Stimulated activated CD4-positive, alpha-beta T cell treated with anti-CD3 and anti-CD28 coated beads, Interleukin-15, amount 100 ng/mL, for 1 hour (primary cell): Measurements from ENCODE around the gene NT5C1A.

Experiments
- DNase-seq, 2 donors: peaks; one replicate each; pipeline ENCODE4 v3.0.0-alpha.2; 2020; ENCODE audit warnings: low read depth in 1 of 2, low spot score in 1 of 2

The NT5C1A gene

DNA sequence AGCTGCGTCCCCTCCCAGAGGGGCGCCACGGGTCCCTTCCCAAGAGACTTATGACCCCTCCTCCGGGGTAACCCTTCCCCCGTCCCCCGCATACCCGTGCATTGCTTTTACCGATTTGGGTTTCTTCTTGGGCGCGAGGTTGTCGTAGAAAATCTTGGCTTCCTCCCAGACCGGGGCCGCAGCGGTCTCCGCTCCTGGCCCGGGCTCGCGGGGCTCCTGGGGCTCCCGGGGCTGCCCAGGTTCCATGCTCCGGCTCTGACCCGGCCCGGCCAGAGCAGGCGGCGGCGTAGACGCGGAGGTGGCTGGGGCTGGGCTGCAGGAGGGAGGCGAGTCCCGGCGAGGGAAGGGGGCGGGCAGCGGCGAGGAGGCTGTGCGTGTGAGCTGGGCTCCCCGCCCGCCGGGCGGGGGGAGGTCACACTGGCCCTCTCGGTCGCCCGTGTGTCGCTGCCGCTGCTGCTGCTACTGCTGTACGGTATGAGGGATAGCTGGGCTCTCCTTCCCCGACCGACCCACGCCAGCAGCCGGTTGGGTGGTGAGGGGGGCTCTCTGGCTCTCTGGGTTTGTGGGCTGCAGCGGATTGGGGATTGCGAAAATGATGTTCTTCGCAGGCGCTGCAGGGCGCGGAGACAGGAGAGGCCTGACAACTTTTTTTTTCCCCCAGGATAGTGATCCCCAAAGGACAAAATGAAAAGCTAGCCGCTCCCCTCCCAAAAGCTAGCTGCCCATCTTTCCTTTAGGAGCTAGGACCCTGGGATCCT lies at the start of gene NT5C1A:
TSS of gene NT5C1A (minus strand) at position 315 of the 758 bp plus-strand sequence. CDS start at position 246, 69 bp downstream.
- DNase-seq, result peak in 1 of 2 donors; percentile 28

DNA sequence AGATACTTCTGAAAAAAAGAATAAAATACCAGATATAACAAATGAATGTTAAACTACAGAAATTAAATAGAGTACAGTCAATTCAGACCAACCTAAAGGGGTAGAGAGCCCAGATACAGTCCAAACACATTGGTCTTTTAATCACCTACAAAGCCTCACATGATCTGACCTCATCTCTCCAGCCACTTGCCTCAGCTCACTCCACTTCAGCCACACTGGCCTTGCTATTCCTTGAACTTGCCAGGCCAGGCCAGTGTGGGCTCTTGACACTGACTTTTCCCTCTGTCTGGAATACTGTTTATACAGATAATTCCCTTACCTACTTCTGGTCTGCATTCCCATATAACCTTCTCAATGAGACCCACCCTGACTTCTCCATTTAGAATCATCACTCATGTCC lies 49.8 kb upstream of the NT5C1A start:
- DNase-seq, result no peak

DNA sequence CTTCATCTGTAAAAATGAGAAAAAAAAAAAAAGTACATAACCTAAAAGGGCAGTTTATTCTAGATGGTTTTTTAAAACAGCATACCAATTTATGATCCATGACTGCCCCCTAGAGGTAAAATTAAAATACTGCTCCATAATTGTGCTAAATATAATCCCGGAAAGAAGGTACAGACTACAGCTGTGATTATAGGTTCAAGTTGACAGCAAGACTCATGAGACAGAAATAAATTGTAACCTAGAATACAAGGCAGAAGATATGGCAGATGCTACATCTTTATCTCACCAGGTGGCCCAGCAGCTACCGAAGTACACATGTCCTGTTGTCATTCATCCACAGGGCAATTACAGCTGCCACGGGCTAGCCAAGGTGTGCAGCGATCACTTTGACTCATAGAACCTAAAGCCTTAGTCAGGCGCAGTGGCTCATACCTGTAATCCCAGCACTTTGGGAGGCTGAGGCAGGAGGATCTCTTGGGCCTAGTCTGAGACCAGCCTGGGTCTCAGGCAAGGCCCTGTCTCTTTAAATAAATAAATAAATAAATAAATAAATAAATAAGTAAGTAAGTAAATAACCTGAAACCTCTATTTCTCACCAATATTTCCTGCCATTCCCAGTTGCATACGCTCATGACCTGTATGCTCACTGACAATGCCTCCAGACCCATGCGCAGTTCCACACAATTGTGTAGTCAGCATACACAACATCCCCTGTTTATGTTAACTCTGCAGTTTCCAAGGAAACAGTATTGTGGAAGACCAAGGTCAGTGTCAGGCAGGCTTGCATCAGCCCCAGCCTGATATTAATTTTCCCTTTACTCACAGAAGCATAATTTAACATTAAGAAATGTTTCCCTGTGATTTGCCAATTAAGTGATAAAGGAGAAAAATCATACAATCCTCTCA lies 48.4 kb upstream of the NT5C1A start:
- no peak for DNase-seq

DNA sequence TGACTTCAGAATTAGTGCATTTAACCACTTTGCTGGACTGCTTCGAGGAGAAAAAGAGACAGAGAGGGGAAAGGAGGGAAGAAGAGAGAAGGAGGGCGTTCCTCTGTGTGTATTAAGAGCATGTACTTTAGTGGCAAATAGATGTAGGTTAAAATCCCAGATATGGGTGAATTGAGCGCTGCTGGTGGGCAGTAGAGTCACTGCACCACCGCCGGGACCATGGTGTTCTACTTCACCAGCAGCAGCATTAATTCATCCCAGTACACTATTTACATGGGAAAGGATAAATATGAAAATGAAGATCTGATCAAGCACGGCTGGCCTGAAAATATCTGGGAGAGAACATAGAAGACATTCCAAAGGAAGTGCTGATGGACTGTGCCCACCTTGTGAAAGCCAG lies 45.9 kb upstream of the NT5C1A start:
- no peak for DNase-seq

DNA sequence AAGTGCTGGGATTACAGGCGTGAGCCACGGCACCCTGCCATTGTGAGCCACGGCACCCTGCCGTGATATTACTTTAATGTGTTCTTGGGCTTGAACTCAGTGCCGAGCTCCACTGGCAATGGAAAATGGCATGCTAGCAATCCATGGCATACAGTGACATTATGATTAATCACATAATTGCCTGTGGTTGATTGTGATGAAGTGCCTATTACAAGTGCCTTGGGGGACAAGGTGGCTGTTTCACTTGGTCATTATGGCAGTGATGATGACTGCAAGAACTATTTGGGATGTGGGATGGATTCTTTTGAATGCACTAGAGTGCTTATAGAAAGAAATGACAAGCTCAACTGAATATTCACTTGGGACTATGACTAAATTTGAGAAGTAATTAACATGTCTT lies 41.6 kb upstream of the NT5C1A start:
- DNase-seq, result no peak

DNA sequence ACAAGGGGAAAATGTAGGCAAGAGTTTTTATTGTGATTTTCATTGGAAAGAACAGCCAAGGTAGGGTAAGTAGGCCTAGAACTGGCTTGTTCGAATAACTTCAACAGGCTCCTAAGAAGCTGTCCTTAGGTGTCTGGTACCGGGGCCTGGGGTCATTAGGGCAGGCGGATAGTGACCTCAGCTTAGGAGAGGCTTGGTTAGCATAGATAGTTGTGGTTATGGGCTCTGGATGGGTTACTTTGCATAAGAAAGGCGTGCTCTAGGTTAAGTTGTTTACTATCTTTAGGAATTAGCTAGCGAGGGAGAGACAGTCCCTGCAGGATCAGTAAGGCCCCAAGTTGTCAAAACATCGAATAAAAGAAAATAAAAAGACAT lies 40.0 kb upstream of the NT5C1A start:
- no peak for DNase-seq

DNA sequence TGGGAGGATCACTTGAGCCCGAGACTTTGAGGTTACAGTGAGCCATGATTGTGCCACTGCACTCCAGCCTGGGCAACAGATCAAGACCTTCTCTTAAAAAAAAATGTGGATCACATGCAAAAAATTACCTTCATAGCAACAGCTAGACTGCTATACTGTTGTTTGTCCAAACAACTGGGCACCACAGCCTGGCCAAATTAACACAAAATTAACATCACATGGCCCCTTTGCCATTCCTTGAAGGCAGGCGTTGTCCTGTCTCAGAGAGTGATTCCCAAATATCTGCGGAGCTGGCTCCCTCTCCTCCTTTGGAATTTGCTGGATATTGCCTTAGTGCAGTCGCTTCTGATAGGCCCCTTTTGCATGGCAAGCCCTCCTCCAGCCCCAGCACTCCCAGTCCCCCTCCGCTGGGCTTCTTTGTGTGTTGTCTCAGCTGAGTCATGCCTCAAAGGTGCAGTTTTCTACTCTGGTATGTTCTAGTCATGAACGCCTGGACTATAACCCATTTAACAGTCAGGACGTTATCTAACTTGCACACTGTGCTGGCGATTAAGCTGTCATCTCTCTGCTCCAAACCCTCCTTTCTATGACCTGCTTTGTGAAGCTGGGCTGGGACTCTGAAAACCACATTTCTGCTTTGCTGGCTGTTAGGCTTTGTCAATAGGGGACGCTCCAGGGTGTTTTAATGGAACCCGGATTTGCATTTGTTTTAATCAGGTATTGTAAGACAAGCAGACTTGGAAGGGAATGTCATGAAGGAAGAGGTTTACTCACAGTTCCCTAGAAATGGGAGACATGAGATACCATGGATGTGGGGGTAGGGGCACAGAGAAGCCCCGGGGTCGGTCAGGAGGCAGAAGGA lies 39.4 kb upstream of the NT5C1A start:
- DNase-seq, result no peak

DNA sequence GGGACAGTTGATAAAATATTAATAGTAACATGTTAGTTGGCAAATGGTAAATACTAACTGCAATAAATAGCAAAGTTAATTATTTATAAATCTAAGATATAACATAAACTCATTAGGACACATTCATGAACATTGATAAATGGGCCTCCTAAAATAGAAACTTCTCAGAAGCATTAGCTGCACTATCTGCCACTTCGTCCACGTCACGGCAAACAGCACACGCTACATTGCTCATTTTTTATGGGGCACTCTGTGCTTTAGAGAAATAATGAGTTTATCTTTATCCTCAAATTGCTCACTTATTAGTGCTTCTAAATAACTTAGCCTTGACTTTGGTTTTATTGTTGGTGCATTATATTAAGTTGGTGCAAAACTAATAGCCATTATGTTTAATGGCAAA lies 35.6 kb upstream of the NT5C1A start:
- DNase-seq, result no peak

DNA sequence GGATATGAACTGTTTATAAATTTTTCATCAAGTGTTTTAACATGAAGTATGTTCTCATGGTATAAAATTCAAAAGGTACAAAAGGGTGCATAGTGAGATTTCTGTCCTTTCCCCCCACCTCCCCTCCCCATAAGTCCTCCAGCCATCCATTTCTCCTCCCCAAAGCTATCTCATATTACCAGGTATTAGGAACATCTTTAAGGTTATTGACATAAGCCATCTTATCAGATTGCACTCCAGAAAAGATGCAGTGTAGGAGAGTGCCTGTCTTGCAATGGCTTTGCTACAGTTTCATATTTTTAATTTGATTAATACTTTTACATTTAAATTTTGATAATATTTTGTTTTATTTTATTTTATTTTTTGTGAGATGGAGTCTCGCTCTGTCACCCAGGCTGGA lies 32.9 kb upstream of the NT5C1A start:
- no peak for DNase-seq

DNA sequence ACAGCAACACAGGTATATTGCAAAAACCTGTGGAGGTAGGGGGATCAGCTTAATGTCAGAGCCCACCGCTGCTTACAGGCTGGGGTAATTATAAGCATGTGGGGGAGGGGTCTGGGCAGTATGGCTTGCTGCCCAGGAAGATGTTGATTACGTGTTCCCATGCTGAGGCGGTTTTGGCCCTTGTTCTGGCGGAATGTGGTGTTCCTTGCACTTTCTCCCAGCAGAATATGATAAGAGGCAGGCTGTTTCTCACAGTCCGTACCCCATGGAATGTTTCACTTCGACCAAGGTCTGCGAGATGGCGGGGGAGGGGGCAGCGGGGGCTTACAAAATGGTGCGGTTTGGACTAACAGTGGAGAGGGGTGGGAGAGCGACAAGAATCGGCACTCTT lies 29.1 kb upstream of the NT5C1A start:
- no peak for DNase-seq

DNA sequence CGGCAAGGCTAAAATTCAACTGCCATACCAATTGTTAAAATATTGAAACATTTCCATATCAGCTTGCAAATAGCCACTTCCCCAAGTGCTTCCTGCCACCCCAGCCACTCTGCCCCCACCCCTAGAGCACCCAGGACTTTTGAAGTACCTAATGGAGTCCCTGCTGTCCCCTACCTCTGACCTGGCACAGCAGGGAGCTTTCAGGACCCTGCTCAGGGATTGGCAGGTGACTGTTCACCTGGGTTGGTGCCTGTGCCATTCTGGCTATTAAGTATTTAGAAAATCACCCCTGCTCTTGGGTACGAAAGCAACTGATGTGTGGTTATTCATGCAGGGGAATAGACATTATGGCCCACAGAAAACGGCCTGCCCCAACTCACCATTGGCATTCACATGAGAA lies 28.4 kb upstream of the NT5C1A start:
- no peak for DNase-seq

DNA sequence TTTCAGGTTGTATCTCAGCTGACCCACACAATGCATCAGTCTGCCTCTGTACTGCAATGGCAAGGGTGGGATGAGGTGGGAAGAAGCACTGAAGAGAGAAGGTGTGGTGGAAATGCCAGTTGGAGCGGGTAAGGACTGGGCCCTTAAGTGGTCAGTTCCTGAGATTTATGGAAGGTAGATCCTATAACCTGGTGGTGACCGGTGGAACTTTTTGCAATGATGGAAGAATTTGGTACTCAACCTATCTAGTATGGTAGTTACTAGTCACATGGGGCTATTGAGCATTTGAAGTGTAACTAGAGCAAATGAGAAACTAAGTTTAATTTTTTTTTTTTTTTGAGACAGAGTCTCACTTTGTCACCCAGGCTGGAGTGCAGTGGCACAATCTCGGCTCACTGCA lies 27.5 kb upstream of the NT5C1A start:
- DNase-seq, result no peak

DNA sequence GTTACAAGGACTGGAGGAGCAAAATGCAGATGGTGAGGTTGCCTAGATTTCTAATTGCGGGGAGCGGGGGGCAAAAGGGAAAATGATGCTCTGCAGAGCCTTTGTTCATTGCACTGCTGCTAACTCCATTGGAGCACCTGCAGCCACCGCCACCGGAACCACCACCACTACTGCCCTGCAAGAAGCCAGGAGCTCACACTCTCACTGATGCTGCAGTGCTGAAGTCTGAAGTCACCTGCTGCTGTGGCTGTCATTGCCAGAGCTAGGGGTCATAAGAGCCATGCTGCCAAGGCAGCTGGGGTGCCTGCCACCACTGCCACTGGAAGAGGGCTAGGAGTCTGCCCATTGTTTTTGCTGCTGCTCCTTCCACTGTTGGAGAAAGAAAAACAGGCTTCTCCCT lies 26.7 kb upstream of the NT5C1A start:
- no peak for DNase-seq

DNA sequence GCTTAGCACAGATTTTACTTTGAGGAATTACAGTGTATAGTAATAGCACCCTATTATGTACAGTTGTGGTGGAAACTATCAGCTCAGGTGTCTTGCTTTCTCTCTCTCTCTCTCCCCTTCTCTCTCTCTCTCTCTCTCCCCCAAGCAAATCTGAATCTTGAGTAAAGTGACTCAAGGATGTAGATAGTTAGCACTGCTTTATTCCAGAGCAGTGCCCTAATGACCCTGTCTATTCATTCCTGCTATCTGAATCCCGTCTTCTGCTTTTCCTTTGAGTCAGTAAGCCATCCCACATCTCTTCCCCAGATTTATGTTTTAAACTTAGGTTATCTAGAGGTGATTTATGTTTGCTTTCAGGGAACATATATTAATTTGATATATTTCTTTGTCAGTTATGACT lies 24.5 kb upstream of the NT5C1A start:
- DNase-seq, result no peak

DNA sequence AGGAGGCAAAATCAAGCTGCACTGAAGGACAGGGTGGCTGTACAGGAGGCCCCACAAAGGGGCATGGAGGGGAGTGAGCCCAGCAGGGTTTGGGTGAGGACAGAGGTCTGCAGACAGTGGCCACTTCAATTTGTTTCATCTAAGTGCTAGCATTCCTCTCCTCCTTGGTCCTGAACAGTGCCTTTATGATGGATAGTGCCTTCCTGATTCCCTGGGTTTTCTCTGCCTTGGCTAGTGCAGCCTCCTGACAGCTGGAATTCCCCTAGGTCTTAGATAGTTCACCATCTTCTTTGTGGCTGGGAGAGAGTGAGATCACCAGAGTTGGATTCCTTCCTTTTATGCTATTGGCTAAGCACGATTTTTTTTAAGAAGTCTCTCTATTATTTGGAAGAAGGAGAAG lies 23.1 kb upstream of the NT5C1A start:
- no peak for DNase-seq

DNA sequence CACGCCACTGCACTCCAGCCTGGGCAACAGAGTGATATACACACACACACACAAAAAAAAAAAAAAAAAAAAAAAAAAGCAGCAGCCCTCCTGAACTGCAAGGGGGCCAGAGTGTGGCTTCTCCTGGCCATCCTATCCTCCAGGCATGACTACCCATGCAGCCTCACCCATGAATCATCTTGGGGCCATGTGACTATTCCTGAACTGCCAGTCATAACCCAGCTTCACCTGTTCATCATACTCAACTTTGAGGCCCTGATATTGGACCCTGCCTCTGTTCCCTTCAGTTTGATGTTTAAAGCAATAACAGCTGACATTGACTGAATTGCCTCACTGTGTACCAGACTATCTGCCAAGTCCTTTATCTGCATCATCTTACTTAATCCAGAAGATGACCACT lies 22.1 kb upstream of the NT5C1A start:
- no peak for DNase-seq

DNA sequence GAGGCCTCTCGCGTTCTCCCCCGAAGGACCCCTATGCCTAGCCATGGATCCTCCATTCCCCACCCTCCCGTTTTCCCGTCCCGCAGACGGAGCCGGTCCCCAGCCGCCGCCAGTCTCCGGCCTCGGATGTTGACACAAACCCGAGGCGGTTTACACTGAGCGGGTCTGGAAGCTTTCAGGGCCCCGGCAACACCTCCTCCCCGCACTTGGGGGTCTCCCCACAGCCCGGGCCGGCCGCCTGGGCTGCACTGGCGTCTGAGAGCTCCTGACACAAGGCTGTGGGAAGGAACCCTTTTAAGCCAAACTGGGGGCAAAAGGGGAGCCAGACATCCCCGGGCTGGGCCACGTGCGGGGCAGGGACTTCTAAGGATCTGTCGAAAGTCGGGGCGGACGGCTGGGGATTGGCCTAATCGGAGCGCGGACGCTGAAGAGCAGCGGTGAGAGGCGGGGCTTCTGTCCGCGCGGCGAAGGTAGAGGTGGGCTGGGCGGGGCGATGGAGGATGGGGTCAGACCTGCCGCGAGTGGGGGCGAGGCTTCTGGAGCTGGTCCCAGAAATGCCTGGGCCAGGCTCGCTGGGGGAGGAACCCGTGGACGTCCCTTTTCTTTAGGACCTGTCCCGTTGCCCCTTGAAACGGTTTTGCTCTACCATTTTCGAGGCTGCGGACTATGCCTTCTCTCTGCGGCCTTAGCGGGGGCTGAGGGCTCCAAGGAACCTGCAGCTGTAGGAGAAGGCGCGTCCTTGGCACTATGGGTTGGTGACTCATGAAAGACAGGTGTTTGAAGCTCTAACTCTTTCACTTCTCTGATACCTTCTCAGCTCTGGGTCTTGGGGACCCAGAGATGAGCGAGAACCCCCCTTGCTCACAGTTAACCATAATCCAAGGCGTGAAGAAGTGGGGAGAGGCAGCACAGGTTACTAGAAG lies 20.5 kb upstream of the NT5C1A start:
- no peak for DNase-seq

DNA sequence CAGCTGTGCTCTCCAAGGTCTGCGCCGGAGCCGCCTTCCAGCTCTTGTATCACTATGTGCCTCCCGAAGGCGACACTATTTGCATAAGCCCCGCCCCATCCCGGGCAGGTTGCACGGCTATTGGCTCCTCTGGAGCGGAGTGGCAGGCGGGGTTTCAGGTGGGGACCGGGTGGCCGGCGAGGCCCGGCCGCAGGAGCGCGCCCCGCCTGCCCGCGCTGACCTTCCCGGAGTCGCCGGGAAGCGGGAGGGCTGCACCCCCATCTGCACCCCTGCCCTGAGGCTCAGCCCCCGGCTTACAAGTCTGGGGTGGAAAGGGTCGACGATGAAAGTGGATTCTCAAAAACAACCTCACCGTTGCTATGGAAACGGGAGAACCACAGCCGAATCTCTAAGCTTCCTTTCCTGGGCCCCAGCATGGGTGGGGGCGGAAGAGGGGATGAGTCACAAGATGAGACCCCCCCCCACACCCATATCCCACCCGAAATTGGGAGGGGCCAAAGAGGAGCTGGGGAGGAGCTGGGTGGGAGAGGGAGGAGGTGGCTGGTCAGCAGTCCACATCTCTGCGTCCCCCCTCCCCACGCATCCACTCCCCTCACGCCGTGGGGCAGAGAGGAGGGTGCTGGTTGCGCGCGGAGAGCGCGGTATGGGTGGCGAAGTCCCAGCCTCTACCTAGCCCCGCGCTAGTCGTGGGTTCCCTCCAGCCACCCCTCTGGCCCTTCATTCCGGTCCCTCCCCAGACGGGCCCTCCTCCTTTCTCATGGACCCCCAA lies 19.7 kb upstream of the NT5C1A start, which contains the start of gene HPCAL4:
TSS of gene HPCAL4 (minus strand) at position 51 of the 769 bp plus-strand sequence. CDS start 6,830 bp downstream, outside the sequence.
- DNase-seq, result peak; percentile 75 to 87

DNA sequence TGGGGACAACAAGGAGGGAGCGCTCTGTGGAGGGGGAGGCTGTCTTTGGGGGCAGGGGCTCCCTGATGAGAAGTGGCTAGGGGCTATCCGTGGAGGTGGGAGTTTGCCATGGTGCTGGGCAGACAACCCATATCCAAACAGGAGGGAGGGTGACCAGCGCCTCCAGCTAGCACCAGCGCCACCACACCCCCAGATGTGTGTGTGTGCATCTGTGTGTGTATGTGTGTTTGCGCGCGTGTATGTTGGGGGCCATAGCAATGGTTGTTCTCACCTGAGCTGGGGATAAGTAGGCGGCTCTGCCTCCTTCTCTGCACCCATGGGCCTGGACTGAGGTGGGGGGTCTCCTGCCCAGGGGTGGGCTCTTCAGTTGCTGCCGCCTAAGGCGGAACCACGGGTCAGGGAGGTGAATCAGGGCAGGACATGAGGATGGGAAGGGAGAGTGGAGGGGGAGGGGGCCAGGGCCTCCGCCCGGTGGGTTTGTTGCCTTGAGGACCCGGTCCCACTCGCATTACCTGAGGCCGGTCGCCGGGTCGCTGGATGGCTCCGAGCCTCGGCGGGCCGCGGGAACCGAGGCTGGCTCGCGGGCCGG lies 19.0 kb upstream of the NT5C1A start:
- no peak for DNase-seq
